Head of caudate nucleus (tissue), 42 donors: Measurements from ENCODE around the gene SESN3.
"Not testable (repeated sequence)": the region's sequence is repeated elsewhere in the genome, so short reads cannot be mapped to it uniquely, and the experiment has no call there.

Experiments used
- DNase-seq, 42 donors: peaks; one replicate each; pipeline versions ENCODE4 v3.0.0 to v3.0.0-alpha.2; 2020 to 2021; ENCODE audit warnings: mixed read lengths in 7 of 42
- intact Hi-C: fragments of 100-400 bp; cut with DNase I; formaldehyde crosslinking; loops from one replicate; pipeline ENCODE4 v1.15.0; 2022

SESN3 gene

GRCh38 chr11:95231127-95231880, at the start of gene SESN3:
Gene SESN3 (minus strand): TSS chr11:95231202. CDS start chr11:95230860, 342 bp downstream.
- intact Hi-C loops = loop anchor here (5.0 to 10.0 kb wide), 2 partner anchors 167 to 471 kb away; partner anchors contain the start of gene SRSF8
- peak; percentile 93 to 99 (median 98) for DNase-seq

GRCh38 chr11:95279921-95280868, 49.2 kb upstream of the SESN3 start:
- intact Hi-C loops = no loop called here
- DNase-seq = peak in 33 of 42 donors; percentile 17 to 80 (median 49)

- DNase-seq = no peak
- intact Hi-C loops = no loop called here
Observed at GRCh38 chr11:95277868-95278267, 46.9 kb upstream of the SESN3 start.

- intact Hi-C loops = no loop called here
- DNase-seq = no peak
Observed at GRCh38 chr11:95276139-95276538, 45.1 kb upstream of the SESN3 start.

GRCh38 chr11:95273618-95274017, 42.6 kb upstream of the SESN3 start:
- DNase-seq, intact Hi-C loops: not testable (repeated sequence)

GRCh38 chr11:95269036-95269819, 38.2 kb upstream of the SESN3 start:
- intact Hi-C loops = no loop called here
- no peak for DNase-seq

GRCh38 chr11:95268391-95268790, 37.4 kb upstream of the SESN3 start:
- intact Hi-C loops = no loop called here
- peak in 1 of 42 donors; percentile 11 for DNase-seq

- DNase-seq = no peak
- intact Hi-C loops = no loop called here
Observed at GRCh38 chr11:95267601-95268213, 36.7 kb upstream of the SESN3 start.

- DNase-seq = peak in 1 of 42 donors; percentile 39
- intact Hi-C loops = no loop called here
Observed at GRCh38 chr11:95266751-95267374, 35.9 kb upstream of the SESN3 start.

- intact Hi-C loops = no loop called here
- DNase-seq = peak in 3 of 42 donors; percentile 41 to 64 (median 45)
Observed at GRCh38 chr11:95264881-95265280, 33.9 kb upstream of the SESN3 start.

GRCh38 chr11:95262994-95263765, 32.2 kb upstream of the SESN3 start:
- DNase-seq = no peak
- intact Hi-C loops = no loop called here

- intact Hi-C loops = loop anchor here (10.0 kb wide), 1 partner anchor 77 kb away; no protein-coding TSS in a partner anchor
- DNase-seq = no peak
Observed at GRCh38 chr11:95257456-95257971, 26.5 kb upstream of the SESN3 start.

GRCh38 chr11:95256321-95256779, 25.3 kb upstream of the SESN3 start:
- intact Hi-C loops = loop anchor here (10.0 kb wide), 1 partner anchor 78 kb away; no protein-coding TSS in a partner anchor
- DNase-seq = peak in 1 of 42 donors; percentile 40

GRCh38 chr11:95255251-95256145, 24.5 kb upstream of the SESN3 start:
- no peak for DNase-seq
- intact Hi-C loops = loop anchor here (10.0 kb wide), 1 partner anchor 79 kb away; no protein-coding TSS in a partner anchor

GRCh38 chr11:95254716-95255115, 23.7 kb upstream of the SESN3 start:
- intact Hi-C loops = loop anchor here (10.0 kb wide), 1 partner anchor 80 kb away; no protein-coding TSS in a partner anchor

More at GRCh38 chr11:95254716-95255115, 23.7 kb upstream of the SESN3 start:
- DNase-seq = no peak
